Cardiac fibroblast (primary cell): ENCODE measurements around the gene CEP95.
"Not testable (repeated sequence)": the region's sequence is repeated elsewhere in the genome, so short reads cannot be mapped to it uniquely, and the experiment has no call there.

ENCODE experiments used
- DNase-seq, 2 donors: peaks; one replicate each; pipeline versions ENCODE4 v3.0.0 to v3.0.0-alpha.2; 2010; ENCODE audit warnings: low read depth in 2 of 2
- H3K4me3 ChIP-seq, 2 donors: replicated peaks in 1 of 2; 1 replicate in 1 of 2; 2 replicates in 1 of 2; pipeline ENCODE4 v1.5.1; 2011; ENCODE audit warnings: low read depth in 2 of 2, low read length in 2 of 2, mild to moderate bottlenecking in 2 of 2, moderate library complexity in 1 of 2
- TF ChIP-seq, protein P1 (sequence below): IDR thresholded peaks from one replicate; pipeline ENCODE4 v1.5.1; 2011; ENCODE audit warnings: low read depth, mild to moderate bottlenecking, low read length, inconsistent platforms

Gene CEP95

DNA sequence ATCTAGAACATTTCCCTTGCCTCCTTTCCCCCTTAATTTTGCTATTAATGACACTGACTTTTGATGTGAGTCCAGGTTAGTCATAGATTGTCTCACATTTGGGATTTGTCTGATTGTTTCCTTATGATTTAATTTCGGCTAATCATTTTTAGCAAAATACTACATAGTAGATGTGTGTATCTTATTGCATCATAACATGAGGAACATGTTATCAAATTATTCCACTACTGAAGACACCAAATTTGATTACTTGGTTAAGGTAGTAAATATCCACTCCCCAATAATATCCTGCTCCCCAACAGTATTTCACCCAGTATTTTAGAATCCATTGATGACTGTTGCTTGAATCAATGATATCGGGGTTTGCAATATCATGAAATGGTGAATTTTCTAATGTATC is 12.7 kb upstream of the CEP95 start:
- no peak for DNase-seq
- no peak overlapping the region for H3K4me3 ChIP-seq
- TF ChIP-seq, protein P1, sequence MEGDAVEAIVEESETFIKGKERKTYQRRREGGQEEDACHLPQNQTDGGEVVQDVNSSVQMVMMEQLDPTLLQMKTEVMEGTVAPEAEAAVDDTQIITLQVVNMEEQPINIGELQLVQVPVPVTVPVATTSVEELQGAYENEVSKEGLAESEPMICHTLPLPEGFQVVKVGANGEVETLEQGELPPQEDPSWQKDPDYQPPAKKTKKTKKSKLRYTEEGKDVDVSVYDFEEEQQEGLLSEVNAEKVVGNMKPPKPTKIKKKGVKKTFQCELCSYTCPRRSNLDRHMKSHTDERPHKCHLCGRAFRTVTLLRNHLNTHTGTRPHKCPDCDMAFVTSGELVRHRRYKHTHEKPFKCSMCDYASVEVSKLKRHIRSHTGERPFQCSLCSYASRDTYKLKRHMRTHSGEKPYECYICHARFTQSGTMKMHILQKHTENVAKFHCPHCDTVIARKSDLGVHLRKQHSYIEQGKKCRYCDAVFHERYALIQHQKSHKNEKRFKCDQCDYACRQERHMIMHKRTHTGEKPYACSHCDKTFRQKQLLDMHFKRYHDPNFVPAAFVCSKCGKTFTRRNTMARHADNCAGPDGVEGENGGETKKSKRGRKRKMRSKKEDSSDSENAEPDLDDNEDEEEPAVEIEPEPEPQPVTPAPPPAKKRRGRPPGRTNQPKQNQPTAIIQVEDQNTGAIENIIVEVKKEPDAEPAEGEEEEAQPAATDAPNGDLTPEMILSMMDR, result no peak

DNA sequence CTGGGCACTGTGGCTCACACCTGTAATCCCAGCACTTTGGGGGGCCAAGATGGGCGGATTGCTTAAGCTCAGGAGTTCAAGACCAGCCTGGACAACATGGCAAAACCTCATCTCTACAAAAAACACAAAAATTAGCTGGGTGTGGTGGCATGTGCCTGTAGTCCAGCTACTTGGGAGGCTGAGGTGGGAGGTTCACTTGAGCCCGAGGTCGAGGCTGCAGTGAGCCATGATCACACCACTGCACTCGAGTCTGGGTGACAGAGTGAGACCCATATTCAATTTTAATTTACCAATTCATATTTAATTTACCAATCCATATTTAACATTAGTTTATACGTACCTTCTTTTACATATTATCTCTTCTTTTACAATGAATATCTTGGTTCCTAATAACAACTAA is 11.5 kb upstream of the CEP95 start:
- not testable (repeated sequence) for DNase-seq, H3K4me3 ChIP-seq

- TF ChIP-seq, protein P1, result no peak
- DNase-seq, result no peak
- peak overlapping the region; percentile 74 to 76 for H3K4me3 ChIP-seq
Observed at GRCh38 chr17:64496348-64496785, 10.4 kb upstream of the CEP95 start.

- H3K4me3 ChIP-seq, result peak within 1 kb of the TSS; percentile 74 to 76
- DNase-seq, result peak; percentile 94 to 95
- TF ChIP-seq, protein P1, result peak; percentile 61
Observed at GRCh38 chr17:64496786-64497564, 9.8 kb upstream of the CEP95 start, which contains the start of gene POLG2. Gene POLG2, minus strand, starts transcription at chr17:64497054. Its CDS starts 86 bp downstream, at chr17:64496968.

DNA sequence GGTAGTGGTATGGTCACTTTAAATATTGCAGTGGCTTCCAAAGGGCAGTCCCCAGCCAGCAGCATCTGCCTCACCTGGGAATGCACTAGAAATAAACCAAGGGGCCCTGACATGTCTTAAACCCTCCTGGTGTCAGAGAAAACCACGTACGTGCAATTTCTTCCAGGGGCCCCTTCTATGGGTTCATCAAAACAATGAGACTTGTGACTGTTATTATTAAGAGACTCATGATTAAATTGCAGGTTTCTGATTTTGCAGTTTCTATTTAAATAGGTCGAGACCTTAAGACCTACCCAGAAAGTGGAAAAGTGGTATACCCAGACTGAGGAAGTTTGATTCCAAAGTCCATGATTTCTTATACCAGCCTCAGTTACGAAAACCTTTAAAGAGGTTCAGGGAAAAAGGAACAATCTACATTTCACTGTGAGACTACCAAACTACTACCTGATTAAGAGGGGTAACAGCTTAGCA is 9.2 kb upstream of the CEP95 start:
- TF ChIP-seq, protein P1, result no peak
- H3K4me3 ChIP-seq, result peak overlapping the region; percentile 74 to 76
- DNase-seq, result no peak

DNA sequence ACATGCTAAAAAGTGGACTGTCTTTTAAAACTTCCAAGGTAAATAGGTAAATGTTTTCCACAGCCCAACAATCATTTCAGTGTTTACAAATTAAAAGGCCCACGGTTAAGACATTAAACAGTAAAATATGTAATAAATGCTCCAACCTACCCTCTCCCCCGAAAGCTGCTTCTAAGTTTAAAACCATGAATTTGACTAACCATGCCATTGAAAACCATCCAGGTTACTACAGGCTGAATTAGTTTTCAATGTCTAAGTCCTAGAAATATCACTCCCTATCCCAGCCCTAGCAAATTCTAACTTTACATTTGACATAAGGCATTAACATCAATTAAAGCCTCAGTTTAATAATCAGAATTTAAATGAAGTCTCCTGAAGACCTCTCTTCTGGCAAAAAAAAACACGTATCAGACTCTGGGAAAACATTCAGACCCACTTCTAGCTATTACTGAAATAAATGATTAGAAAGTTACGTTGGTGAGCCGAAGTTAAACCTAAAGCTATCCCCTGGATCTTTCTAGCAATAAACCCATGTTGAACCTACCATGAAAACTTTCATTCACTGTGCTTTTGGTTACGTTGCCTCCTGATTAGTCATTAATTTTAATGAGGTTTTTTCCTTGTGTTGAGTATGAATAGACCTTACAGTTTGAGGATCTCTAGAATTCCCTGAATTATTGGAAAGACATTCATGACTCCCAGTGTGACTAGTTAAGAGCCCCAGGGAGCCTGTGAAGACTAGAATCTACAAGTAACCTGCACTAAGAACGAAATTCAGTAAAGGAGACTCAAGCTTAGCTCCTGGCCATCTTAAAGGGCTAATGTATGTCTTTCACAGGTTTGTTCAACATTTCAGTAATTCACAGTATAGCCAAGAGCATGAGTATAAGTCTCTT is 8.2 kb upstream of the CEP95 start:
- no peak for DNase-seq
- no peak overlapping the region for H3K4me3 ChIP-seq
- TF ChIP-seq, protein P1, result no peak
